Lower lobe of right lung (tissue), 2 donors: ENCODE measurements around the gene LMNB1. TPM values are rescaled to one million over a fixed set of nuclear protein-coding genes. Genes with fewer than 3 reads are reported as not detected.

Experiments
- ATAC-seq, 2 donors: fragments of 200-7000 bp; cut with Tn5 transposase; one replicate each; pipeline ENCODE4 v1.9.1; 2020 to 2022; ENCODE audit warnings: mild to moderate bottlenecking in 2 of 2, moderate library complexity in 2 of 2
- DNase-seq: peaks from one replicate; pipeline ENCODE4 v3.0.0-alpha.2; 2020
- H3K27ac ChIP-seq: fragments of 200-600 bp; one replicate; pipeline ENCODE4 v1.8.0; 2022
- H3K27me3 ChIP-seq: fragments of 200-600 bp; one replicate; pipeline ENCODE4 v1.8.0; 2022; ENCODE audit warnings: low read depth
- H3K36me3 ChIP-seq: fragments of 200-600 bp; one replicate; pipeline ENCODE4 v1.8.0; 2022; ENCODE audit warnings: mild to moderate bottlenecking
- H3K4me1 ChIP-seq: fragments of 200-600 bp; one replicate; pipeline ENCODE4 v1.8.0; 2022
- H3K4me3 ChIP-seq: fragments of 200-600 bp; one replicate; pipeline ENCODE4 v1.8.0; 2022; ENCODE audit warnings: mild to moderate bottlenecking
- H3K9me3 ChIP-seq: fragments of 200-600 bp; one replicate; pipeline ENCODE4 v1.8.0; 2022
- intact Hi-C: fragments of 100-400 bp; cut with DNase I; formaldehyde crosslinking; loops from one replicate; pipeline ENCODE4 v1.11.0; 2022
- total RNA-seq: library from RNA; stranded (reverse); fragmentation: NEBNext Ultra II Directional; extraction: Animal tissue kit (Norgen Biotek cat#: 25700); gene quantifications from one replicate; pipeline ENCODE4 v1.2.1, GENCODE V29; 2021
- TF ChIP-seq, protein P1 (sequence below): fragments of 200-600 bp; IDR thresholded peaks from one replicate; pipeline ENCODE4 v1.8.0; 2022; ENCODE audit warnings: antibody characterized with exemption, mild to moderate bottlenecking
- donor health status: DM: no; HTN: yes; CAD: no; lungs with severe emphysema.

The LMNB1 gene
- total RNA-seq, 1 donor from 2014 or later = 13.5 TPM

- Histone ChIP-seq H3K4me1 (no peaks in the 10 kb centered on the region), H3K27me3 (no peaks in the 10 kb centered on the region), H3K4me3 (no peak overlapping the region), H3K36me3 (no peaks in the 10 kb centered on the region), H3K27ac (no peak overlapping the region), H3K9me3 (no peaks in the 10 kb centered on the region)
- intact Hi-C loops = no loop called here
- DNase-seq (no peak), ATAC-seq (no peak)
- TF ChIP-seq, protein P1, sequence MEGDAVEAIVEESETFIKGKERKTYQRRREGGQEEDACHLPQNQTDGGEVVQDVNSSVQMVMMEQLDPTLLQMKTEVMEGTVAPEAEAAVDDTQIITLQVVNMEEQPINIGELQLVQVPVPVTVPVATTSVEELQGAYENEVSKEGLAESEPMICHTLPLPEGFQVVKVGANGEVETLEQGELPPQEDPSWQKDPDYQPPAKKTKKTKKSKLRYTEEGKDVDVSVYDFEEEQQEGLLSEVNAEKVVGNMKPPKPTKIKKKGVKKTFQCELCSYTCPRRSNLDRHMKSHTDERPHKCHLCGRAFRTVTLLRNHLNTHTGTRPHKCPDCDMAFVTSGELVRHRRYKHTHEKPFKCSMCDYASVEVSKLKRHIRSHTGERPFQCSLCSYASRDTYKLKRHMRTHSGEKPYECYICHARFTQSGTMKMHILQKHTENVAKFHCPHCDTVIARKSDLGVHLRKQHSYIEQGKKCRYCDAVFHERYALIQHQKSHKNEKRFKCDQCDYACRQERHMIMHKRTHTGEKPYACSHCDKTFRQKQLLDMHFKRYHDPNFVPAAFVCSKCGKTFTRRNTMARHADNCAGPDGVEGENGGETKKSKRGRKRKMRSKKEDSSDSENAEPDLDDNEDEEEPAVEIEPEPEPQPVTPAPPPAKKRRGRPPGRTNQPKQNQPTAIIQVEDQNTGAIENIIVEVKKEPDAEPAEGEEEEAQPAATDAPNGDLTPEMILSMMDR = no peak
Measured at GRCh38 chr5:126858441-126858840, 81.5 kb downstream of the LMNB1 start.

GRCh38 chr5:126863402-126863801 lies 86.5 kb downstream of the LMNB1 start:
- no peaks in the 10 kb centered on the region for H3K9me3 ChIP-seq
- no peaks in the 10 kb centered on the region for H3K27me3 ChIP-seq
- intact Hi-C loops = no loop called here
- no peaks in the 10 kb centered on the region for H3K4me1 ChIP-seq
- TF ChIP-seq, protein P1 = no peak
- no peak overlapping the region for H3K27ac ChIP-seq
- no peaks in the 10 kb centered on the region for H3K36me3 ChIP-seq
- DNase-seq = no peak
- H3K4me3 ChIP-seq = no peak overlapping the region
- ATAC-seq = no peak

DNA sequence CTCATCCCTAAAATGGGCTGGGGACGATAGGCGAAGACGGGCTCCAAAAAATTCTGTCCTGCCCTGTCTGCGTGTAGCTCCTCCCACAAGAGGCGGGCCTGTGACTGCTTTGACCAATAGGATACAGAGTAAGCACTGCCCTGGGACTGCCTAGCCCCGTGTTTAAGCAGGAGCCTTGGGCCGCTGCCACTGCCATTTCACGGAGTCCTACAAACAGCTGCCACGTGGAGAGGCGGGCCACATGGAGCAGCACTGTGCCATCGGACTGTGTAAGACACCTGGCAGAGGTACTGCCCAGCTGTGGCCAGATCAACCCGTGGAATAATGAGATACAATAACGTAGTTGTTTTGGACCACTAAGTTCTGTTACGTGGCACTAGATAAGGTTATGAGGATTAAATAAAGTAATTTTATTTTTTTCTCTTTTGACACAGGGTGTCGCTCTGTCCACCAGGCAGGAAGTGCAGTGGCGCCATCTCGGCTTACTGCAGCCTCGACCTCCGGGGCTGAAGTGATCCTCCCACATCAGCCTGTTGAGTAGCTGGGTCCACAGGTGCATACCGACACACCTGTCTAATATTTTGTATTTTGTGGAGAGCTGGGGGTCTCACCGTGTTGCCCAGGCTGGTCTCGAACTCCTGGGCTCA lies 87.2 kb downstream of the LMNB1 start:
- Histone ChIP-seq H3K27ac (no peak overlapping the region), H3K36me3 (no peaks in the 10 kb centered on the region), H3K27me3 (no peaks in the 10 kb centered on the region), H3K4me3 (no peak overlapping the region), H3K4me1 (no peaks in the 10 kb centered on the region), H3K9me3 (no peaks in the 10 kb centered on the region)
- ATAC-seq (no peak), DNase-seq (no peak)
- TF ChIP-seq, protein P1 = no peak
- intact Hi-C loops = no loop called here

DNA sequence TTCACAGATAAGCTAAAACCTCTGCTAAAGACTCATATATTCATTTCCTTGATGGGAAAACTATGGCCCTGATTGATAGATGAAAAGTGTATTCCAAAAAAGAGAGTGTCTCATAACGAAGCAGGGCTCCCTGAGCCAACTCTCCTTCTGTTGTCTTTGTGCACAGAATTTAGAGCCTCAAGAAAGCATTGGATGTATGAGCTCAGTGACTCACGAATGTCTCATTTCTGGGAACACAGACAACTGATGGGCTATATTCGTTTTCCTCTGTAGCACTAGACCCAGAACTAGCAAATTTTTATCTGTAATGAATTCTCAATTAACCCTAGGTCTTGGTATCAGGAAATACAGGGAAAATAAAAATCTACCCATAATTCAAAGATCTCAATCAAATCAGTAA lies 88.4 kb downstream of the LMNB1 start:
- Histone ChIP-seq H3K27ac (no peak overlapping the region), H3K4me1 (no peaks in the 10 kb centered on the region), H3K27me3 (no peaks in the 10 kb centered on the region), H3K4me3 (no peak overlapping the region), H3K9me3 (no peaks in the 10 kb centered on the region), H3K36me3 (no peaks in the 10 kb centered on the region)
- TF ChIP-seq, protein P1 = no peak
- intact Hi-C loops = no loop called here
- DNase-seq (no peak), ATAC-seq (no peak)

DNA sequence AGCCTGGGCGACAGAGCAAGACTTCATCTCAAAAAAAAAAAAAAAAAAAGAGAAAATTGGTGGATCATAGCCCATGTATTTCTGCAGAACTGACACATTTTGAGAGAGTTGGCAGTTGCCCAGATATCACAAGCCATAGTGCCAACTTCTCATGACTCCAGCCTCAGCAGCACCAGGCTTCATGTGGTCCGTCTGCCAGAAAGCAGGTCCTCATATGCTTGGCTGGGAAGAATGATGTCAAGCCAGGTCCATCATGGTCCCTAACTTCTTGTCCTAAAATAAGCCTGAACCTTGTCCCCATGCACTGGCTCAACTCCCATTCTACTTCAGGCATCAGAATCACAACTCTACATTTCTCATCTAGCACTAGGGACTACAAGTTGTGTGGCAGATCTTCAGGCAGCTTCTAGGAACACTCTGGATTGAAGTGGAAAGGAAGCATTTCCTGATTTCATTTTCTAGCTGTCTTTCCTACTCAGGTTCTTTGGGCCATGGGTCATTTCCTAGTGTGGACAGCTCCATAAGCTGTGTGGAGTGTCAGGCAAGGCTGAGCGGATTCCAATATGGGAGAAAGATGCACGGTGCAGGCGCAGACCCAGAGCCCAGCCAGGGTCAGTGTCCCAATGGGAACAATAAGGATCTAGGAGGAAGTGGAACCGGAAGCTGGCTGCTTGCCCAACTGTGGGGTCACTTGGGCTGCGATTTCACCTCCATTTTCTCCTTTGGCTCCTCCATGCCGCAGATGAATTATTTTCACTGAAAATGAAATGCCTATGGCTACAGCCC lies 90.1 kb downstream of the LMNB1 start:
- no peaks in the 10 kb centered on the region for H3K27me3 ChIP-seq
- H3K27ac ChIP-seq = no peak overlapping the region
- no peaks in the 10 kb centered on the region for H3K4me1 ChIP-seq
- no peak for ATAC-seq
- no peak overlapping the region for H3K4me3 ChIP-seq
- H3K36me3 ChIP-seq = no peaks in the 10 kb centered on the region
- TF ChIP-seq, protein P1 = no peak
- H3K9me3 ChIP-seq = no peaks in the 10 kb centered on the region
- intact Hi-C loops = no loop called here
- no peak for DNase-seq
